ENCODE data around the gene CYP2B6.
A peak's percentile ranks its signal among the peaks of the same experiment; 100 is the strongest.
"Not testable (repeated sequence)": the region's sequence is repeated elsewhere in the genome, so short reads cannot be mapped to it uniquely, and the experiment has no call there.

The CYP2B6 gene

GRCh38 chr19:40990972-40991381 lies at the start of gene CYP2B6:
Gene CYP2B6, plus strand, starts transcription at chr19:40991282. Its CDS starts 24 bp downstream, at chr19:40991306.
- no peak for DNase-seq (ENCODE audit: low read depth)

GRCh38 chr19:40941481-40942219 lies 49.4 kb upstream of the CYP2B6 start:
- DNase-seq (ENCODE audit: low read depth), result no peak

GRCh38 chr19:40945645-40946044 lies 45.4 kb upstream of the CYP2B6 start:
- no peak for DNase-seq (ENCODE audit: low read depth)

GRCh38 chr19:40947114-40947513 lies 44.0 kb upstream of the CYP2B6 start:
- no peak for DNase-seq (ENCODE audit: low read depth)

DNA sequence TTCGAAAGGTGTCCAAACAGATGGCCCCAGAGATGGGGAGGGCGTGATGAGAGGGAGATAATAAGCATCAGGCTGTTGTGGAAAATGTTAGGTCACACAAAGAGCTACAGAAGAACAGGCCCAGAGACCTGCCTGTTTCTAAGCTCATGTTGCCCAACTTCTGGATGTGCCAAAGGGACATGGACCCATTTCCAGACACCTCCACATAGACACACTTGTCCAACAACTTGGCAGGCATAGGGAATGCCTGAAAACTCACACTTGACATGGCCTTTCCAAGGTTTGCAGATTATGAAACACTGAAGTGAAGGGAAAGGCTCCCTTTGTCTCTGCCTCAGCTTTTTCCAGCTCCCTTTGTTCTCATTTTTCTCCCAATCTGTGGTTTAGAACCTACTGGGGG lies 43.5 kb upstream of the CYP2B6 start:
- no peak for DNase-seq (ENCODE audit: low read depth)

DNA sequence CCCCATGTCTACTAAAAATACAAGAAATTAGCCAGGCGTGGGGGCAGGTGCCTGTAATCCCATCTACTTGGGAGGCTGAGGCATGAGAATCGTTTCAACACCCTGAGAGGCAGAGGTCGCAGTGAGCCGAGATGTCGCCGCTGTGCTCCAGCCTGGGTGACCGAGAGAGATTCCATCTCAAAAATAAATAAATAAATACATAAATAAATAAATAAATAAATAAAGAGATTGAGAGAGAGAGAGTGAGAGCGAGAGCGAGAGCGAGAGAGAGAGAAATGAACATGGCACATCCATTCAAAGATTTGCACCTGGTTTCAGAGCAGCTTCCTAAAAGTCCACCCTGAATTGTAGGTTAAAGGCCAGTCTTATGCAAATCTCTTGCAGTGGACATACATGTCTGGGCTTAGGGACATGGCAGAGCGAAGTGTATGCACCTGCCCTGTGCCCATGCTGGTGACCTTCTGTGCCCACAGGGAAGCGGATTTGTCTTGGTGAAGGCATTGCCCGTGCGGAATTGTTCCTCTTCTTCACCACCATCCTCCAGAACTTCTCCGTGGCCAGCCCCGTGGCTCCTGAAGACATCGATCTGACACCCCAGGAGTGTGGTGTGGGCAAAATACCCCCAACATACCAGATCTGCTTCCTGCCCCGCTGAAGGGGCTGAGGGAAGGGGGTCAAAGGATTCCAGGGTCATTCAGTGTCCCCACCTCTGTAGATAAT lies 42.3 kb upstream of the CYP2B6 start:
- DNase-seq (ENCODE audit: low read depth), result no peak

GRCh38 chr19:40954573-40954972 lies 36.5 kb upstream of the CYP2B6 start:
- no peak for DNase-seq (ENCODE audit: low read depth)

- no peak for DNase-seq (ENCODE audit: low read depth)
Measured at GRCh38 chr19:40959338-40959737, 31.7 kb upstream of the CYP2B6 start.

DNA sequence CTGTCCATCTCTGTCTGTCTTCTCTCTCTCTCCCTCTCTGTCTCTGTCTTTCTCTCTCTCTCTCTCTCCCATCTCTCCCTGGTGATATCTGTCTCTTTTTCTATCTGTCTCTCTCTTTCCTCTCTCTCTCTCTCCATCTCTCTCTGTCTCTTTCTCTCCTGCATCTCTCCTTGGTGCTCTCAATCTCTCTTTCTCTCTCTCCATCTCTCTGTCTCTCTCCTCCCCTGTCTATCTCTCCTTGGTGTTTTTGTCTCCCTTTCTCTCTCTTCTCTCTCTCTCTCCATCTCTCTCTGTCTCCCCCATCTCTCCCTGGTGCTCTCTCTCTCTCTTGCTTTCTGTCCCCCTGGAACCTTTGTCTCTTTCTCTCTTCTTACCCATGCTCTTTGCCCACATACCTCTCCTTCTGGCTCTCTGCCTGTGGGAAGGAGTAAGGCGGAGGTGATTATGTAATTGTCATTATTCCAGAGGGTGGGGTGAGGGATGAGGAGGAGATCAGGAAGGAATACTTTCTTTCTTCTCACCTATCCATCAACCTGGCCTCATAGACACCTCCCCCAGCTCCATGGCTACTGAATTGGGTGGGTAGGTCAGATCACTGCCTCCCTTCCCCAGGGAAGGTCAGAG lies 30.9 kb upstream of the CYP2B6 start:
- DNase-seq (ENCODE audit: low read depth), result no peak

DNA sequence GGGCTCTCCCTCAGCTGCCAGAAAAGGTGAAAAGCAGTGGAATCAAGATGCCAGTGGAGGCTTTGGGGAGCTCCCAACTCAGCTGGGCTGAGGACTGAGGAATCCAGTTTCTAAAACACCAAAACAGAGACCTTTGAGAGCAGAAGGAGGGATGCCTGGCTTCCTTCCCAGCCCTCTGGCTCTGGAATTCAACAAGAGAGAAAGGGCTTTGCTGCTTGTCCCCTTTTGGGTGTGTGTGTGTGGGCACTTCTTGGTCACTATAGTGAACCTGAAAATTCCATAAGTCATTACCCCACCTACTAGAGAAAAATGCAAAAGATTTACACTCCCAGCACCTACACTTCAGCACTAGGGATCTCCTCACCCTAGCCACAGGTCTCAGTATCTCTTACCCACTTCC lies 30.3 kb upstream of the CYP2B6 start:
- DNase-seq (ENCODE audit: low read depth), result no peak

GRCh38 chr19:40962460-40962961 lies 28.6 kb upstream of the CYP2B6 start:
- peak; percentile 37 for DNase-seq (ENCODE audit: low read depth)

DNA sequence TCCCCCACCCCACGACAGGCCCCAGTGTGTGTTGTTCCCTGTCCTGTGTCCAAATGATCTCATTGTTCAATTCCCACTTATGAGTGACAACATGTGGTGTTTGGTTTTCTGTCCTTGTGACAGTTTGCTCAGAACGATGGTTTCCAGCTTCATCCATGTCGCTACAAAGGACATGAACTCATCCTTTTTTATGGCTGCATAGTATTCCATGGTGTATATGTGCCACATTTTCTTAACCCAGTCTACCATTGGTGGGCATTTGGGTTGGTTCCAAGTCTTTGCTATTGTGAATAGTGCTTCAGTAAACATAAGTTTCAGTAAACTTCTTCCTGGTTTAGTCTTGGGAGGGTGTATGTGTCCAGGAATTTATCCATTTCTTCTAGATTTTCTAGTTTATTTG lies 26.7 kb upstream of the CYP2B6 start:
- DNase-seq (ENCODE audit: low read depth), result not testable (repeated sequence)

GRCh38 chr19:40965351-40965750 lies 25.7 kb upstream of the CYP2B6 start:
- DNase-seq (ENCODE audit: low read depth), result not testable (repeated sequence)

GRCh38 chr19:40966591-40966990 lies 24.5 kb upstream of the CYP2B6 start:
- not testable (repeated sequence) for DNase-seq (ENCODE audit: low read depth)

DNA sequence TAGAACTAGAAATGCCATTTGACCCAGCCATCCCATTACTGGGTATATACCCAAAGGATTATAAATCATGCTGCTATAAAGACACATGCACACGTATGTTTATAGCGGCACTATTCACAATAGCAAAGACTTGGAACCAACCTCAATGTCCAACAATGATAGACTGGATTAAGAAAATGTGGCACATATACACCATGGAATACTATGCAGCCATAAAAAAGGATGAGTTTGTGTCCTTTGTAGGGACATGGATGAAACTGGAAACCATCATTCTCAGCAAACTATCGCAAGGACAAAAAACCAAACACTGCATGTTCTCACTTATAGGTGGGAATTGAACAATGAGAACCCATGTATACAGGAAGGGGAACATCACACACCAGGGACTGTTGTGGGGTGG lies 23.0 kb upstream of the CYP2B6 start:
- DNase-seq (ENCODE audit: low read depth), result not testable (repeated sequence)

DNA sequence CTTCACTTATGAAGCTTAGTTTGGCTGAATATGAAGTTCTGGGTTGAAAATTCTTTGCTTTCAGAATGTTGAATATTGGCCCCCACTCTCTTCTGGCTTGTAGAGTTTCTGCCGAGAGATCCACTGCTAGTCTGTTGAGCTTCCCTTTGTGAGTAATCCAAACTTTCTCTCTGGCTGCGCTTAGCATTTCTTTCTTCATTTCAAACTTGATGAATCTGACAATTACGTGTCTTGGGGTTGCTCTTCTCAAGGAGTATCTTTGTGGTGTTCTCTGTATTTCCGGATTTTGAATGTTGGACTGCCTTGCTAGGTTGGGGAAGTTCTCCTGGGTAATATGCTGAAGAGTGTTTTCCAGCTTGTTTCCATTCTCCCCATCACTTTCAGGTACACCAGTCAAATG lies 21.4 kb upstream of the CYP2B6 start:
- not testable (repeated sequence) for DNase-seq (ENCODE audit: low read depth)

GRCh38 chr19:40970396-40971345 lies 20.4 kb upstream of the CYP2B6 start:
- DNase-seq (ENCODE audit: low read depth), result not testable (repeated sequence)

DNA sequence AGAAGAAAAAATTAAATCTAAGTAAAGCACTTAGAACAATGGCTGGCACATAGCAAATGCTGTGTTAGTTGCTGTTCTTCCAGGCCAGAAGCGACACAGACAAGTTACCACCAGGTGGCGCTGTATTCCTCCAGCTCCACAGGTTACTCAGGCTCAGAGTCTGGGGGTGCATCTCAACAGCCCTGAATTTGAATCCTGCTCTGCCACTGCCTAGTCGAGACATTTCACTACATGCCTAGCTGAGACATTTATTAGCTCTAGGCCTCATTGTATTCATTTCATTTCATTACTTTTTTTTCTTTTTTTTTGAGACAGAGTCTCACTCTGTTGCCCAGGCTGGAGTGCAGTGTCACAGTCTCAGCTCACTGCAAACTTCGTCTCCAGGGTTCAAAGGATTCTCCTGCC lies 16.4 kb upstream of the CYP2B6 start:
- peak; percentile 71 for DNase-seq (ENCODE audit: low read depth)

GRCh38 chr19:40976134-40976533 lies 14.9 kb upstream of the CYP2B6 start:
- no peak for DNase-seq (ENCODE audit: low read depth)

DNA sequence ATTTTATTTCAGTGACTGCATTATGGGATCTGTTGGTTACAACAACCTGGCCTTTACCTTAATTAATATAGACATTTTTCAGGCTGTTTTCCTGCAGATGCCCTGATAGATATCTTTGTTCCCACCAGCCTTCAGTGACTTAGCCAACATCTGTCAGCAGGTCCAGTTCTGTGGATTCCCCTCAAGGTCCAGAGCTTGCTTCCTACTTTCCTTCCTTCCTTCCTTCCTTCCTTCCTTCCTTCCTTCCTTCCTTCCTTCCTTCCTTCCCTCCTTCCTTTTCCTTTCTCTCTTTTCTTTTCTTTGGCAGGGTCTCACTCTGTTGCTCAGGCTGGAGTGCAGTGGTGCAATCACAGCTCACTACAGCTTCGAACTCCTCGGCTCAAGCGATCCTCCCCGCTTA lies 14.4 kb upstream of the CYP2B6 start:
- no peak for DNase-seq (ENCODE audit: low read depth)

DNA sequence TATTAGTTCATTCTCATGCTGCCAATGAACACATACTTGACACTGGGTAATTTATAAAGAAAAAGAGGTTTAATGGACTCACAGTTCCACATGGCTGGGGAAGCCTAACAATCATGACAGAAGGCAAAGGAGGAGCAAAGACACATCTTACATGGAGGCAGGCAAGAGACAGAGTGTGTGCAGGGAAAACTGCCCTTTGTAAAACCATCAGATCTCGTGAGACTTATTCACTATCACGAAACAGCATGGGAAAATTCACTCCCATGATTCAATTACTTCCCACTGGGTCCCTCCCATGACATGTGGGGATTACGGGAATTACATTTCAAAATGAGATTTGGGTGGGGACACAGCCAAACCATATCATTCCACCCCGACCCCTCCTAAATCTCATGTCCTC lies 11.3 kb upstream of the CYP2B6 start:
- not testable (repeated sequence) for DNase-seq (ENCODE audit: low read depth)

Measured in ELR (cell line).